GM21423 (cell line): ENCODE results near the gene TINAGL1.

ENCODE experiments used
- ATAC-seq: cut with Tn5 transposase; IDR thresholded peaks from one replicate; pipeline ENCODE4 v1.9.1; 2021; ENCODE audit warnings: mild to moderate bottlenecking, moderate library complexity; ENCODE audit not compliant: unreplicated experiment

TINAGL1 gene

DNA sequence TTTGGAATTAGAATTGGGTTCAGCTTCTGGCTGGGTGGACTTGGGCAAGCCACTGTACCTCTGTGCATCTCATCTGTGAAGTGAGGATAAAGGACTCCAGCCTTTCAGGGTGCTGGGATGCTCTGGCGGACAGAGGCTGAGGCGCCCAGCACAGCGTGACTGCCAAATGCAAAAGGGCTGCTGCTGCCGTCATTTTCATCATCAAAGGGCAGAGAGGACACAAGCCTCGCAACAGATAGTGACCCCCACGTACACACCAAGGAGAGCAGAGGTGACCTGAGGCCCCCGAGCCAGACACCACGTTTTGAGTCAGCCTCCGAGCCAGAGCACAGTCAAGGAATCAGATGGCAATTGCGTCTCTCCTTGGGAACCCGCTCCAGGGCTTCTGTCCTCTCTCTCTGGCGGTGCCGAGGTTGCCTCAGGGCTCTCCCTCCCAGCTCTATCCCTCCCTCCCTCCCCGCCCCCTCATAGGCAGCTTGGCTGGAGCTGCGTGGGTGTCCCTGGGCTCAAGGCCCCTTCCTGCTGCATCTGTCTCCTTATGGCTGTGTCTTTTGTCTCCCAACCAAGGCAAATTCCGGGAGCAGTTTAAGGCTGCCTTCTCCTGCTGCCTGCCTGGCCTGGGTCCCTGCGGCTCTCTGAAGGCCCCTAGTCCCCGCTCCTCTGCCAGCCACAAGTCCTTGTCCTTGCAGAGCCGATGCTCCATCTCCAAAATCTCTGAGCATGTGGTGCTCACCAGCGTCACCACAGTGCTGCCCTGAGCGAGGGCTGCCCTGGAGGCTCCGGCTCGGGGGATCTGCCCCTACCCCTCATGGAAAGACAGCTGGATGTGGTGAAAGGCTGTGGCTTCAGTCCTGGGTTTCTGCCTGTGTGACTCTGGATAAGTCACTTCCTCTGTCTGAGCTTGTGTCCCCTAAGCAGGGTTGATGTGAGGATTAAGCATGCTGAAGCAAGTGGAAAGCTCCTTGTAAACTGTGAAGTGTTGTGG is 50.2 kb downstream of the TINAGL1 start:
- no peak for ATAC-seq

DNA sequence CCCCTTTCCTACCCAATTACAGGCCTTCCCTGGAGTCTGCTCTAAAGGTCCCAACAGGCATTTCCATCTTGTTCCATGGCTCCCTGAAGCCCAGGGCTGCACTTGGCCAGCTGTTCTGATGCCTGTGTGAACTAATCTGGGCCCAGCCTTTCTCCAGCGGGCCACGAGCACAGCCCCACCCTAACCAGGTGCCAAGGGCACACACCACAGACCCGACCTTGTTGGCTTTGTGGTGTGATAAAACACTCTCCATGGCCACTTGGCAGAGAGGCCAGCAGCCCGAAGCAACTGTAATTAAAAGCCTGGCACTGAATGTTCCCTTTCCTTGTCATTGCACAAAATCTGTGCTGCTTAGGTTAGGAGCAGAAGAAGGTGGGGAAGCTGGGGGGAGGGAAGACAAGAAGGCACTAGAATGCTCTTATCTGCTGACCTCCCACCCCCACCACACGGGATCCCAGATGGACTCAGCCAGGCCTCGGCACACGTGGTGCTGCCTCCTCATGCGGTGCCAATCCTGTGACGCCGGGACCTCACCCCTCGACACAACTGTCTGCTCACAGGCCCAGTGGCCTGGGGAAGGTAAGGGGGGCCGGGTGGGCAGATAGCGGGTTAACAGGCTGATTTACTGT is 51.1 kb downstream of the TINAGL1 start:
- ATAC-seq = no peak

GRCh38 chr1:31627930-31628559 is 51.7 kb downstream of the TINAGL1 start:
- no peak for ATAC-seq

- no peak for ATAC-seq
Observed at GRCh38 chr1:31628931-31629556, 52.7 kb downstream of the TINAGL1 start.

- ATAC-seq = no peak
Observed at GRCh38 chr1:31632649-31633048, 56.3 kb downstream of the TINAGL1 start.

GRCh38 chr1:31633117-31633516 is 56.8 kb downstream of the TINAGL1 start:
- no peak for ATAC-seq
